Activated B cell treated with CpG ODN at 0.5 μM for 24 hours (primary cell): Measurements from ENCODE around the gene VTI1B. TPM values are rescaled to one million over a fixed set of nuclear protein-coding genes. Genes with fewer than 3 reads are reported as not detected.

Experiments used
- ATAC-seq: fragments of 200-7000 bp; cut with Tn5 transposase; one replicate; pipeline ENCODE4 v1.10.0; 2021; ENCODE audit warnings: low read depth, mild to moderate bottlenecking, moderate library complexity
- CTCF ChIA-PET: fragments of 350-600 bp; sonication (Branson Sonifier 250); formaldehyde crosslinking; loops from one replicate; lab custom pipeline; 2021; ENCODE audit warnings: antibody characterized with exemption; lab: Charles Lee
- POLR2A ChIA-PET: fragments of 350-600 bp; sonication (Branson Sonifier 250); formaldehyde crosslinking; loops from one replicate; lab custom pipeline; 2021; ENCODE audit warnings: antibody characterized with exemption; lab: Charles Lee
- DNase-seq: peaks from one replicate; pipeline ENCODE4 v3.0.0; 2022
- H3K27ac Mint-ChIP-seq: one replicate; pipeline ENCODE4 v1.8.0; 2020; ENCODE audit warnings: mixed read lengths
- H3K27me3 Mint-ChIP-seq: one replicate; pipeline ENCODE4 v1.8.0; 2021; ENCODE audit warnings: mixed read lengths
- H3K36me3 Mint-ChIP-seq: one replicate; pipeline ENCODE4 v1.8.0; 2021; ENCODE audit warnings: low read depth, mixed read lengths
- H3K4me1 Mint-ChIP-seq: one replicate; pipeline ENCODE4 v1.8.0; 2021; ENCODE audit warnings: mixed read lengths
- H3K4me3 Mint-ChIP-seq: one replicate; pipeline ENCODE4 v1.8.0; 2020; ENCODE audit warnings: mild to moderate bottlenecking, mixed read lengths
- H3K9me3 Mint-ChIP-seq: one replicate; pipeline ENCODE4 v1.8.0; 2020; ENCODE audit warnings: mixed read lengths
- CTCF ChIP-seq: fragments of 200-600 bp; IDR thresholded peaks from one replicate; pipeline ENCODE4 v1.8.0; 2022; ENCODE audit warnings: antibody characterized with exemption, mild to moderate bottlenecking
- intact Hi-C: fragments of 100-400 bp; cut with micrococcal nuclease; formaldehyde crosslinking; loops from one replicate; pipeline ENCODE4 v1.15.1; 2024
- total RNA-seq: library from RNA; stranded (reverse); gene quantifications from 2 replicates; pipeline ENCODE4 v1.2.3, GENCODE V29; 2022

The VTI1B gene
- total RNA-seq, 1 donor from 2014 or later, result 76.3 TPM

GRCh38 chr14:67680121-67680602 is 5.7 kb upstream of the VTI1B start:
- ChIA-PET POLR2A (no interaction called here), CTCF (no interaction called here)
- Mint-ChIP-seq H3K4me3 (no peak overlapping the region), H3K27me3 (no peaks in the 10 kb centered on the region), H3K9me3 (no peaks in the 10 kb centered on the region), H3K4me1 (peaks cover 14% of the 10 kb centered on the region), H3K27ac (peak overlapping the region; percentile 20), H3K36me3 (peaks cover 61% of the 10 kb centered on the region)
- TF ChIP-seq CTCF, result no peak
- intact Hi-C loops, result no loop called here
- DNase-seq (no peak), ATAC-seq (peak; percentile 62)

- Mint-ChIP-seq H3K27ac (no peak overlapping the region), H3K36me3 (peaks cover 49% of the 10 kb centered on the region), H3K27me3 (no peaks in the 10 kb centered on the region), H3K9me3 (no peaks in the 10 kb centered on the region), H3K4me1 (peaks cover 14% of the 10 kb centered on the region), H3K4me3 (no peak overlapping the region)
- ChIA-PET CTCF (no interaction called here), POLR2A (no interaction called here)
- no peak for DNase-seq
- TF ChIP-seq CTCF, result no peak
- ATAC-seq, result no peak
- intact Hi-C loops, result no loop called here
Observed at GRCh38 chr14:67679006-67679405, 4.6 kb upstream of the VTI1B start.

GRCh38 chr14:67675219-67675582 is 769 bp upstream of the VTI1B start:
- no peaks in the 10 kb centered on the region for H3K27me3 Mint-ChIP-seq
- no peaks in the 10 kb centered on the region for H3K9me3 Mint-ChIP-seq
- H3K4me3 Mint-ChIP-seq, result peak overlapping the region; percentile 89
- intact Hi-C loops, result loop anchor here (2.0 kb wide), 1 partner anchor 186 kb away; the partner anchor contains the start of gene TMEM229B
- ATAC-seq (no peak), DNase-seq (no peak)
- TF ChIP-seq CTCF, result no peak
- peaks cover 23% of the 10 kb centered on the region for H3K36me3 Mint-ChIP-seq
- H3K27ac Mint-ChIP-seq, result peak overlapping the region; percentile 89
- peaks cover 33% of the 10 kb centered on the region for H3K4me1 Mint-ChIP-seq
- CTCF ChIA-PET, result interaction anchor here (1.1 kb wide), 1 partner anchor 29 kb away, joined by 4 read pairs; no protein-coding TSS in a partner anchor
- POLR2A ChIA-PET, result interaction anchor here (0.6 to 2.6 kb wide), 5 partner anchors 20 to 316 kb away, joined by 3 to 21 read pairs (median 7); partner anchors contain the start of genes ATP6V1D, EIF2S1, PIGH and RDH11

GRCh38 chr14:67674139-67674479 is 323 bp downstream of the VTI1B start:
- Mint-ChIP-seq H3K4me3 (peak overlapping the region; percentile 89), H3K4me1 (peaks cover 42% of the 10 kb centered on the region), H3K27ac (peak overlapping the region; percentile 89), H3K36me3 (peaks cover 19% of the 10 kb centered on the region), H3K9me3 (no peaks in the 10 kb centered on the region), H3K27me3 (no peaks in the 10 kb centered on the region)
- no peak for TF ChIP-seq CTCF
- intact Hi-C loops, result loop anchor here (1.0 to 2.0 kb wide), 6 partner anchors 21 to 314 kb away; partner anchors contain the start of genes ARG2, EIF2S1, PIGH and RDH11
- POLR2A ChIA-PET, result interaction anchor here (1.0 to 2.6 kb wide), 4 partner anchors 21 to 142 kb away, joined by 4 to 21 read pairs (median 8); partner anchors contain the start of genes ARG2, PIGH, RDH11 and ZFYVE26
- ATAC-seq (peak; percentile 54), DNase-seq (peak; percentile 47)
- CTCF ChIA-PET, result interaction anchor here (0.9 to 1.1 kb wide), 2 partner anchors 18 to 90 kb away, joined by 3 to 4 read pairs; no protein-coding TSS in a partner anchor

- Mint-ChIP-seq H3K4me3 (peak overlapping the region; percentile 89), H3K27ac (peak overlapping the region; percentile 76), H3K4me1 (peaks cover 48% of the 10 kb centered on the region), H3K27me3 (no peaks in the 10 kb centered on the region), H3K36me3 (peaks cover 13% of the 10 kb centered on the region), H3K9me3 (no peaks in the 10 kb centered on the region)
- ATAC-seq (no peak), DNase-seq (no peak)
- POLR2A ChIA-PET, result interaction anchor here (0.6 to 2.6 kb wide), 5 partner anchors 21 to 143 kb away, joined by 3 to 21 read pairs (median 7); partner anchors contain the start of genes ARG2, PIGH, RDH11 and ZFYVE26
- intact Hi-C loops, result no loop called here
- CTCF ChIA-PET, result interaction anchor here (0.9 to 1.1 kb wide), 2 partner anchors 17 to 89 kb away, joined by 3 to 4 read pairs; no protein-coding TSS in a partner anchor
- TF ChIP-seq CTCF, result no peak
Observed at GRCh38 chr14:67673451-67673850, 981 bp downstream of the VTI1B start.
